Choroid plexus epithelial cell (primary cell): ENCODE measurements around the gene CLIC6.

ENCODE experiments used
- DNase-seq: peaks from one replicate; pipeline ENCODE4 v3.0.0-alpha.2; 2010; ENCODE audit warnings: low read depth
- H3K4me3 ChIP-seq: 2 replicates; pipeline ENCODE4 v1.5.1; 2011; ENCODE audit warnings: low read depth, mild to moderate bottlenecking, control low read depth, low read length, moderate library complexity
- TF ChIP-seq, protein P1 (sequence below): conservative IDR thresholded peaks from 2 replicates; pipeline ENCODE4 v1.5.1; 2011; ENCODE audit warnings: low read depth, mild to moderate bottlenecking, control low read depth, inconsistent platforms, low read length, moderate library complexity

CLIC6 gene

DNA sequence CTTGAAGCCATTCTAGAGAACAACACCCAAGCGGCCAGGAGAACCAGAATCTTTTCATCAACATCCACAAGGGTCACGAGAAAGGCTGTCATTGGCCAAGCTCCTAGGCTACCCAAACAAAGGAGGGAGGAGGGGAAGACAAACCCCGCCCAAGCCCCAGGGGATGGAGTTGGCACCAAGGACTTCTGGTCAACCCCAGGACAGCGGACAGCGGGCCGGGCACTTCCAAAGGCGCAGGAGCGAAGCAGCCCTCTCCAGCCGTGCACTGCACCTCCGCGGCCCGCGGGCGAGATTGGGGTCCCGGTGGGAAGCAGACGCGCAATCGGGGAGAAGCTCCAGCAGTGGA, at the start of gene CLIC6:
Gene CLIC6 (plus strand): TSS at position 192 of the 346 bp plus-strand sequence. CDS start 395 bp downstream, outside the sequence.
- TF ChIP-seq, protein P1, sequence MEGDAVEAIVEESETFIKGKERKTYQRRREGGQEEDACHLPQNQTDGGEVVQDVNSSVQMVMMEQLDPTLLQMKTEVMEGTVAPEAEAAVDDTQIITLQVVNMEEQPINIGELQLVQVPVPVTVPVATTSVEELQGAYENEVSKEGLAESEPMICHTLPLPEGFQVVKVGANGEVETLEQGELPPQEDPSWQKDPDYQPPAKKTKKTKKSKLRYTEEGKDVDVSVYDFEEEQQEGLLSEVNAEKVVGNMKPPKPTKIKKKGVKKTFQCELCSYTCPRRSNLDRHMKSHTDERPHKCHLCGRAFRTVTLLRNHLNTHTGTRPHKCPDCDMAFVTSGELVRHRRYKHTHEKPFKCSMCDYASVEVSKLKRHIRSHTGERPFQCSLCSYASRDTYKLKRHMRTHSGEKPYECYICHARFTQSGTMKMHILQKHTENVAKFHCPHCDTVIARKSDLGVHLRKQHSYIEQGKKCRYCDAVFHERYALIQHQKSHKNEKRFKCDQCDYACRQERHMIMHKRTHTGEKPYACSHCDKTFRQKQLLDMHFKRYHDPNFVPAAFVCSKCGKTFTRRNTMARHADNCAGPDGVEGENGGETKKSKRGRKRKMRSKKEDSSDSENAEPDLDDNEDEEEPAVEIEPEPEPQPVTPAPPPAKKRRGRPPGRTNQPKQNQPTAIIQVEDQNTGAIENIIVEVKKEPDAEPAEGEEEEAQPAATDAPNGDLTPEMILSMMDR: no peak
- no peak within 1 kb of the TSS for H3K4me3 ChIP-seq
- no peak for DNase-seq

DNA sequence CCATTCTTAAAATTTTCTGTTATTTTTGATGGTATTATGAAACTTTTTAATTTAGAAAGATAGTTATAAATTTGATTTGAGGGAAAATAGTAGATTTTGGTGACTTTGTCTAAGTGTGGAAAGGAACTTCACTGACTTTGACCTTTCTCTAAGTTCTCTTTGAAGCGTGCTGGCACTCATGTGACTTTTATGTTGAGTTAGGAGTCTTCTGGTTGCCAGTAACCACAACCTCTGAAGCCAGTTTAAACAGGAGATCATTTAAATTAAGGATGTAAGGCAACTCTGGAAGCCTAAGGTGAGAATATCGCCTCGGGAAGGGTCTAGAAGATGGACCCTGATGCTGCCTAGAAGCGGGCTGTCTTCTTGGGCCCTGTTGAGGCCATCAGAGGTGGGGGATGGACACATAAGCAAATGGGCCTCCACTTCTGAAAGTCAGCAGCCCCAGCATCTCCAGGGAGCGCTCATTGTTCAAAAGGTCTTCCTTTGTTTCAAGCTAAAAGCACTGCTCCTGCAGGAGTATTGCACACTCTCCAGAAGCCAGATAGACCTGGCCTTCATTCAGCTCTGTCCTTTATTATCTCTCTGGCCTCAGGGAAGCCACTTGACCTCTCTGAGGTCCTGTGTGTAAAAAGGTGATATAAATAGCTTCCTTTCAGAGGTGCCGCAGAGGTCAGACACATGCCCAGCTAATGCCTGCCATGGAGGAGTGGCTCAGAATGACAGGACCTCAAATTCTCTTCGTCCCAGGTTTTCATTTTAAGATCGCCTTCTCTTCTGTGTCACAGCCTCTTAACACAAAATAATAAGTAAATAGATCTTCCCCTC, 48.7 kb upstream of the CLIC6 start:
- H3K4me3 ChIP-seq: no peak overlapping the region
- TF ChIP-seq, protein P1: no peak
- DNase-seq: no peak

DNA sequence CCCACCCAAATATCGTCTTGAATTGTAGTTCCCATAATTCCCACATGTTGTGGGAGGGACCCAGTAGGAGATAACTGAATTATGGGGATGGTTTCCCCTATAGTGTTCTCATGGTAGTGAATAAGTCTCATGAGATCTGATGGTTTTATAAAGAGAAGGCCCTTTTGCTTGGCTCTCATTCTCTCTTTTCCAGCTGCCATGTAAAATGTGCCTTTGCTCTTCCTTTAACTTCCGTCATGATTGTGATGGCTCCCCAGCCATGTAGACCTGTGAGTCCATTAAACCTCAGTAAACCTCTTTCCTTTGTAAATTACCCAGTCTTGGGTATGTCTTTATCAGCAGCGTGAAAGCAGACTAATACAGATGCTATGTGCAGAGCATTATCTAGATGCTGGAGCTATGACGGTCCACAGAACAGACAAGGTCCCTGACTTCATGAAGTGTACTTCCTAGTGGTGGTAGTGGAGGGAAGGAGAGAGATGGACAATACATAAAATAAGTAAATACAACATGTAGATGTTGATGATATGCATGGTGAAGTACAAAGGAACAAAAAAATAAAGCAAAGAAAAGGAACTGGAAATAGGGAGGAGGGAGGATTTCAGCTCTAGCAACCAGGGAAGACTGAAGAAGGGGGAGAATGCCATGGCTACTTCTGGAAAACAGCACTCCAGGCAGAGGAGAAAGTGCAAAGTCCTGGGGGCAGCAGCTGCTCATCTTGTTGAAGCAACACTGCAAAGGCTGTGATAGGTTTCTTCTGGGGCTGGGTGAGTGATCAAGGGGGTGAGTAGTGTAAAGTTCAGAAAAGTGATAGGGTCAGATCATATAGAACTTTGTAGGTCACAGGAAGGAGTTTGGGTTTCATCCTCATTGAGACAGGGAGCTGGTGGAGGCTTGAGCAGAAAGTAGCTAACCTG, 47.1 kb upstream of the CLIC6 start:
- no peak for DNase-seq
- TF ChIP-seq, protein P1: no peak
- H3K4me3 ChIP-seq: no peak overlapping the region

DNA sequence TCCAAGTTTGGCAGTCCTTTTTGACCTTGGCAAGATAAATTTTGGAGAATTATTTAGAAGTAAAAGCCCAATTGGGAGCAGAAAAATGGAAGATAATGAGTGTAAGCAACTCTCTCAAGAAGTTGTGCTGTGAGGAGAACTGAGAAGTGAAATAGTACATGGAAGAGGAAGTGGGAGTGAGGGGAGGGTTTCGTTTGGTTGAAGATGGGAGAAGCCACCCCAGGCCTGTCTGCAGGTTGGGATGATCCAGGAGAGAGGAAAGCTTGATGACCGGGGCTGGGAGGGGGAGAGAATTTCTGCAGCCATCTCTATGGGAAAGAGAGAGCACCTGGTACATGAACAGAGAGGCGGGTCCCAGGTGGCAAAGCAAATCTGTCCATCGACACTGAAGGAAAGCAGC, 45.3 kb upstream of the CLIC6 start:
- H3K4me3 ChIP-seq: no peak overlapping the region
- DNase-seq: no peak
- TF ChIP-seq, protein P1: no peak

DNA sequence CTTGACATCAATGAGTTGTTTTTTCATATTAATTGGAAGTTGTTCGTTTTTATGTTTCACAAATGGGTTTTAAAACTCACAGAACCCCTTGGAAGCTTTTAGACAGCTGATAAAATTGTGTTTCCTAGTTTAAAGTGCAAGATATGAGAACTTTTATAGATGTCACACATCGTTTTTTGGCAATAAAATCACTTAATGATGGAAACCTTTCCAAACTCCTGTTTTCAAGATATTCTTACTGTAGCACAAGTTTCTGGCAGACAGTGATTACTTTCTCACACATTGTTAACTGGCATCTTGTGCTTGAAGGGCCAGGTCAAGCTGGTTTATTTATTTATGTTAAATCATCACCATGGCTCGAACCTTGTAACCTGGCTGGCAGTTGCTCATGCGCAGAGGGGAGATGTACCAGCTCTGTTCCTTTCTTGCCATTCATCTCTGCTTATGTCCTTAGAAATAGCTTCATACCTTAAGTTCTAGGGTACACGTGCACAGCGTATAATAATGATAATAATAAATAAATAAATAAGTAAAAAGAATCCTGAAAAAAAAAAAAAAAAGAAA, 43.7 kb upstream of the CLIC6 start:
- no peak for DNase-seq
- no peak overlapping the region for H3K4me3 ChIP-seq
- TF ChIP-seq, protein P1: no peak

DNA sequence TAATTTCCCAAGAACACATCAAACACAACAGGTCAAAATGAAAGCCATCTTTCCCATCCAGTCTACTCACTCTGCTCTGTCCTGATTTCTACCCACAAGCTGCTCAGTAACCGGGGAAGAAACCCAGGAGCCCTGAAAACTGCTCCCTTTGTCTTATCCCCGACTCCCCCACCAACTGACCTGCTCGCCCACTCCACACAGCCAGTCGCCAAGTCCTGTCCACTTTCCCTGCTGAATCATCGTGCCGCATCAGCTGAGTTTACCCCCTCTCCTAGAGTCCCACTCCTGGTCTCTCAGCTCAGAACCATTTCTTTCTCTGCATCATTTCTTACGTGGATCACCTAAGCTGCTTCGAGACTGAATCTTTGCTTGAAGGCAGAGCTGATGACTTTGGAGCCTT, 42.7 kb upstream of the CLIC6 start:
- no peak overlapping the region for H3K4me3 ChIP-seq
- TF ChIP-seq, protein P1: no peak
- DNase-seq: no peak
